ENCODE data around the gene YY2.
"Not testable (repeated sequence)": the region's sequence is repeated elsewhere in the genome, so short reads cannot be mapped to it uniquely, and the experiment has no call there.

The YY2 gene

GRCh38 chrX:21855937-21856415 lies at the start of gene YY2:
YY2 (plus strand) TSS chrX:21855987; CDS start chrX:21856485, 498 bp downstream.
- DNase-seq (ENCODE audit: low read depth): no peak

- no peak for DNase-seq (ENCODE audit: low read depth)
These were observed 49.1 kb upstream of the YY2 start for GRCh38 chrX:21806691-21807090.

GRCh38 chrX:21811832-21812231 lies 44.0 kb upstream of the YY2 start:
- no peak for DNase-seq (ENCODE audit: low read depth)

GRCh38 chrX:21812628-21813027 lies 43.2 kb upstream of the YY2 start:
- no peak for DNase-seq (ENCODE audit: low read depth)

GRCh38 chrX:21813612-21814368 lies 42.0 kb upstream of the YY2 start:
- DNase-seq (ENCODE audit: low read depth): no peak

GRCh38 chrX:21816136-21816535 lies 39.7 kb upstream of the YY2 start:
- DNase-seq (ENCODE audit: low read depth): no peak

GRCh38 chrX:21820170-21820569 lies 35.6 kb upstream of the YY2 start:
- not testable (repeated sequence) for DNase-seq (ENCODE audit: low read depth)

GRCh38 chrX:21821875-21822274 lies 33.9 kb upstream of the YY2 start:
- DNase-seq (ENCODE audit: low read depth): no peak

- no peak for DNase-seq (ENCODE audit: low read depth)
These were observed 24.3 kb upstream of the YY2 start for GRCh38 chrX:21831496-21831895.

- no peak for DNase-seq (ENCODE audit: low read depth)
These were observed 18.7 kb upstream of the YY2 start for GRCh38 chrX:21837056-21837455.

- no peak for DNase-seq (ENCODE audit: low read depth)
These were observed 16.9 kb upstream of the YY2 start for GRCh38 chrX:21838937-21839333.

- peak; percentile 73 for DNase-seq (ENCODE audit: low read depth)
These were observed 16.2 kb upstream of the YY2 start, which contains the start of gene MBTPS2 for GRCh38 chrX:21839334-21840192. MBTPS2 (plus strand) TSS chrX:21839617; CDS start chrX:21839735, 118 bp downstream.

GRCh38 chrX:21840193-21840545 lies 15.6 kb upstream of the YY2 start:
- DNase-seq (ENCODE audit: low read depth): peak; percentile 3

- no peak for DNase-seq (ENCODE audit: low read depth)
These were observed 12.6 kb upstream of the YY2 start for GRCh38 chrX:21843179-21843578.

- no peak for DNase-seq (ENCODE audit: low read depth)
These were observed 10.7 kb upstream of the YY2 start for GRCh38 chrX:21845096-21845495.

- DNase-seq (ENCODE audit: low read depth): no peak
These were observed 8.4 kb upstream of the YY2 start for GRCh38 chrX:21847342-21847741.

- DNase-seq (ENCODE audit: low read depth): no peak
These were observed 2.2 kb upstream of the YY2 start for GRCh38 chrX:21853578-21853977.

- no peak for DNase-seq (ENCODE audit: low read depth)
These were observed 717 bp downstream of the YY2 start for GRCh38 chrX:21856504-21856903.

- no peak for DNase-seq (ENCODE audit: low read depth)
These were observed 7.5 kb downstream of the YY2 start for GRCh38 chrX:21863241-21863640.

- no peak for DNase-seq (ENCODE audit: low read depth)
These were observed 9.6 kb downstream of the YY2 start for GRCh38 chrX:21865436-21865835.

GRCh38 chrX:21870494-21870893 lies 14.7 kb downstream of the YY2 start:
- no peak for DNase-seq (ENCODE audit: low read depth)

- DNase-seq (ENCODE audit: low read depth): no peak
These were observed 17.4 kb downstream of the YY2 start for GRCh38 chrX:21873063-21873775.
